ENCODE results near the gene SSH2.
A peak's percentile ranks its signal among the peaks of the same experiment; 100 is the strongest.

The SSH2 gene

DNA sequence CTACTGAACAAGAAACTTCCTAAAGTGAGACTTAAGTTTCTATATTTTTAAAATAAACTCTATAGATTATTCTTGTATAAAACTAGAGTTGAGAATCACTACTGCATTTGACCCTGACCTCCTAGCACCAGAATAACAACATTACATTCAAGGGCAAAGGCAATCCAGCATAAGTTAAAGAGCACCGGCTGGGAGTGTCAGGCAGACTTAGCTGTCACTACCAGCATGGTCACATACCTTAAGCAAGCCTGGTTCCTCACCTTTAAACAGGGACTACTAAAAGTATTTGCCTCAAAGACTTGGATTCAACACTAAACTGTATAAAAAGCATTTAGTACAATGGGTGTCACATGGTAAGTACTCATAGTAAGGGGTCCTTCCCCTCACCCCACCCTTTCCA lies 90.4 kb downstream of the SSH2 start:
- no peak for DNase-seq (ENCODE audit: low read depth)

DNA sequence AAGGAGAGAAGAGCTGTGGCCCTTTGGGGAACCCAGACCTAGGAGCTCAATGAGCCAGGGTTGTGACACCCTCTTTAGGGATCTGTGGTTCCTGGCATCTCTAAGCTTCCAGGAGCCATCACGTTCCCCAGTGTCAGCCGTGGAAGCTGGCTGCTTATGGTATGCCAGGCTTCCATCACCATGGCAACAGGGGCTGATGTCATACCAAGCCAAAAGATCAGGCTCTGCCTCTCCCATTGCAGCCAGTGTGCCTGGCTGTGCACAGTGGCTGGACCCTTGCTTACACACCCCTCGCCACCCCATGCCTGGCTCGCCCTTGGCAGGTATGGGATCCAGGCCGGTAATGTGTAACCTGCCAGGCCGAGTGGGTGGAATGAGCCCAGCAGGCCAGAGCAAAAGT lies 91.1 kb downstream of the SSH2 start:
- DNase-seq (ENCODE audit: low read depth), result no peak

DNA sequence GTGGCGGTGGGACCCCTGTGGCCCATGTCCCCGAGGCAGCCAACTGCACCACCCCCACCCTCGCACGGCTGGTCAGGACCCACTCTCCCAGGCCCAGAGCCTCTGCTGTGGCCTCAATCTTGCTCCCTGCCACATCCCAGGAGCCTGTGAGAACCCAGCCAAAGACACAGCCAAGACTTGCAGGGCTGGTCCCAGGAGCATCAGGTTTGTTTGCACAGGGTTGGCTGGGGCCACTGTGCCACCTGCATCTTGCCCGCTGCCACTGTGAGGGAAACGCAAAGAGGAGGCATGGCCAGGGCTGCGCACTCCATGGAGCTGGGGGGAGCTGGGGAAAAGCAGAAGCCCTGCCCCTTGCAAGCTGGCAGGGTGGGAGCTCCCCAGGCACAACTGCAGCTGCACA lies 92.5 kb downstream of the SSH2 start:
- DNase-seq (ENCODE audit: low read depth), result no peak

DNA sequence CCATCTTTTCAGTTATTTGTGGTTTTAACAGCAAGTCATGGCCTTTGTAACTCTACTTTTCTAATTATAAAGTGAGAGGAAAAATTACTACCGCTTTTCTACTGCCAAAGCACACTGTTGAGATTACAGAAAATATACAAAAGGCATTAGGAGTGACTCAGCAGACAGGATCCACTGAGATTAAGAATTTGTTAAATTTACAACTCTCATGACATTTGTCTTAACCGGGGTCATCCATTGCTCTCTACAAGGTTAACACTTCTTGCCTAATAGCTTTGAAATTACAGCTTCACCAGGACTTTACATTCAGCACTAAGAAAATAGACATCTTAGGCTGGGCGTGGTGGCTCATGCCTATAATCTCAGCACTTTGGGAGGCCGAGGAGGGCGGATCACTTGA lies 93.4 kb downstream of the SSH2 start:
- DNase-seq (ENCODE audit: low read depth), result no peak

DNA sequence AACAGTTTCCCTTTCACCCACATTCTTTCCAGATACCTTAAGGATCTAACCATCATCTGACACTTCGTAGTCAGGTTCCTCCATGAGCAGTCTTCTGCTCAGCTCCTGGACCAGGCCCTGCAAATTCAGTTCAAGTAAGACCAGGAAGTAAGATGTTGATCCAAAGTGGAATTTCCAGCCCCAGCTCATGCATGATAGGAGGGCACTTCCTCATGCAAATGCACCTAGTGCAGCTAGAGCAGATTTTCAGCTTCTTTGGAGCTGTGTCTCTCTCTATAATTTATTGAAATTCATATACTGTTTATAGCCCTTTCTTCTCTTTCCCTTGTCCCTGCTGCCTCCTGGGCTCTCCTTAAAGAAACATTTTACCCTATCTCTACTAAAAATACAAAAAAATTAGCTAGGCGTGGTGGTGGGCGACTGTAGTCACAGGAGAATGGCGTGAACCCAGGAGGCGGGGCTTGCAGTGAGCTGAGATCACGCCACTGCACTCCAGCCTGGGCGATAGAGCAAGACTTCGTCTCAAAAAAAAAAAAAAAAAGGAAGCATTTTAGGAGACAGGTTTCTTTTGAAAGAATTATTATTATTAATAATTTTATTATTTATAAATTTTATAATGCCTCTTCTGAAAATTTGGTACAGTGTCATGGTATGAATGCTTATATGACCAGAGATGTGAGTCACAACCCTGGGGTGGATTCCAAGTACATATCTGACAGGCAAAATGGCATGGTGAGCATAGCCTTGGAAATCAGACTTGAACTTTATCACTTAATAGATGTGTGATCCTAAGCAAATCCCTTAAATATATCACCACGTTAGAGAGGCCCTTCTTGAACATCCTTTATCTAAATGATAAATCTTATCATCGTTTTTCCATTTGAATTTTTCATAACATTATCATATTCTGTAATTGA lies 94.3 kb downstream of the SSH2 start:
- DNase-seq (ENCODE audit: low read depth), result no peak

DNA sequence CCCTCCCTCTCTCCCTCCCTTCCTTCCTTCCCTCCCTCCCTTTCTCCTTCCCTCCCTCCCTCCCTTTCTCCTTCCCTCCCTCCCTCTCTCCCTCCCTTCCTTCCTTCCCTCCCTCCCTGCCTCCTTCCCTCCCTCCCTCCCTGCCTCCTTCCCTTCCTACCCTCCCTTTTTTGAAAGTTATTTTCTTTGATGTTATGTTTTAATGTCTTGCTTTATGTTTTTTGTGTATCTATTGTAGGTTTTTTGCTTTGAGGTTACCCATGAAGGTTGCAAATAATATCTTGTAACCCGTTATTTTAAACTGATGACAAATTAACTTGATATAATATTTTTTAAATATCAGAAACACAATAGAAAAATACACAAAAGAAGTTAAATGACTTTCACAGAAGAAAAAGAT lies 96.2 kb downstream of the SSH2 start:
- no peak for DNase-seq (ENCODE audit: low read depth)

DNA sequence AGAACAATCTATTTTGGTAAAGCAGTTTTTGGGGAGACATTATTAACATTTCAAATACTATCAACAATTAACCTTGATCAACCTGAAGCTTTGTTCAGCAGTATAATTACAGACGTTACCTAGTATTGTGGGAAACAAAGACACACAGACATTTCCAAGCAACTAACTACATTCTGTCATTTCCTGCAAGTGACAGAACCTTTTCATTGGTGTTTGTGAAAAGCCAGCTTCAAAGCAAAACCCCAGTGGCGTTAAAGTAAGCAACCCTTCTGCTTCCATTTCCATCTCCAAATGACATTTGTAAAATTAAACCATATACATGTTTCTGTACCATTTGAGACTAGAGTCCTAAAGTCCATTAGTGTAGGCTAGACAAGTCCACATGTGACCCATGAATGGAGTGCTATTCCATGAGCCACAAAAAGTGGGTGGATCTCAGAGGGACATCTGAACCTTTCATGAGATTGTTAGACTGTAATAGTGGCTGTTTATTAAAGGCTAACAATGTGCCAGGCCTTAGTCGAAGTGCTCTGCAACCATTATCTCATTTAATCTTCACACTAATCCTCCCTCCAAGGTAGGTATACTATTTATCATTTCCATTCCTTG lies 101.2 kb downstream of the SSH2 start:
- DNase-seq (ENCODE audit: low read depth), result no peak

DNA sequence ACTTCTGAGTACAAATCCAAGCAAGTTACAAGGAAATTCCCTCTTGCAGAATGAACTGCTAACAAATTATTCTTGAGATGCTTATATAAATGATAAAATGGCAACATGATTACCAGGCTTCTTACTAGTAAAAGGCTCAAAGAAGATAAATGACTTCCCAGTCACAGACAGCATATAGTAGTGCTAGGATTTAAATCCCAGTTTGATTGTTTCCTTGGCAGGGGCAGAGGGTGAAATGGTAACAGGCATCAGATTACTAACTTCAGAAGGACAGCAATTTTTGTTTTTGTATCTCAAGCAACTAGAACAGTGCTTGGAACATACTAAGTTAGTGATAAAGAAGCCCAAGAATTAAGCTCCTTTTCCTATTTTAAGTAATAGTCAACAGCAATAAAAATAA lies 102.8 kb downstream of the SSH2 start:
- no peak for DNase-seq (ENCODE audit: low read depth)

DNA sequence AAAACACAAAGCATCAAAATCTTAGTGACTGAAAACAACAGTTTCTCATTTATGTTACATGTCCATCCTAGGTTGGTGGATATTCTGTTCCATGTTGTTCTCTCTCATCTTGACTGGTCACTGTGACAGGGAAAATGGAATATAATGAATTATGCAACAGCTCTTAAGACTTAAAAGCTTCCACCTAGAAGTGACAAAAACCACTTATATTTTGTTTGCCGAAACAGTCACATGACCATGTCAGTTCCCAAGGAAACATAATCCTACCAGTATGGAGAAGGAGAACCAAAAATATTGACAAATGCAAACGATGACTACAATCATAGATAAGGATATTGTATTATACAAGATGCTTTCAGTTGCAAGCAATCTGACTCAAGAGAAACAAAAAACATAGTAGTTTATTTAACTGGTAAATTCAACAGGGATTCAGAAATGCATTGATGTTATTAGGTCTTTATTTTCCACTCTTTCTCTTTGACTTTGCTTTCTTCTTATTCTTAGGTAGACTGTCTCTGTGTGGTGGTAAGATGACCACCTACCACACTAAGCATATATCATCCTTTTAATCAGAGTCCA lies 103.8 kb downstream of the SSH2 start:
- DNase-seq (ENCODE audit: low read depth), result no peak

DNA sequence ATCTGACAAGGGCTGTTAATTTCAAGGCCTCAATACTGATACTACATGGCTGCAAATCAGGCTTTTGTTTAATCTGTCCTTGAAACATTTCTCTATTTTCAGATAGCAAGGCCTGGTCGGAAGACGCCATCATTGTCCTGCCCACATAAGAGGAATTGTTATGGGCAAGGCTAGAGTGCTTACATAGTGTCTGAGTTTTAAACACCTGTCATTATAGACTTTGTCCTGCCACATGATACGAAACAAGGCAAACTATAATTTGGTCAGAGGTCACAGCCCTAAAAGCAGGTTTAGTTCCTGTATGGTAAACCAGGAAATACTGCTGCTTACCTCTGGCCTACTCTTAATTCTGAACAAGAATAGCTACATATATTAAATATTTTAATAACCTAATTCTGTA lies 104.4 kb downstream of the SSH2 start:
- DNase-seq (ENCODE audit: low read depth), result no peak

DNA sequence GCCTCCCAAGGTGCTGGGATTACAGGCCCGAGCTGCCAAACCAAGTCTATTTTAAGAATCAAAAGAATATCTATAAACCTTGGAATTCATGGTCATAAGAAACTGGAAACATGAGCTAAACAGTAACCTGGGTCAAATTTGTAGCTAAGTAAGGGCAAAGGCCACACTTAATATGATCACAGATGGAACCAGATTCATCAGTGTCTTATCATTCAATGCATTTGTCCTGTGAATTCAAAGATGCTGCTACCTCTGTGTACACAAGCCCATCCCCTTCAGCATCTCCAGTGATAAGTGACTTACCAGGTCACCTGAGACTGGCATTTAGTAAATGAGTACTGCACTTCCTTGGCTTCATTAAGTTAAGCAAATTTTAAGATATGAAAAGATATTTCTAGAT lies 108.1 kb downstream of the SSH2 start:
- DNase-seq (ENCODE audit: low read depth), result no peak

DNA sequence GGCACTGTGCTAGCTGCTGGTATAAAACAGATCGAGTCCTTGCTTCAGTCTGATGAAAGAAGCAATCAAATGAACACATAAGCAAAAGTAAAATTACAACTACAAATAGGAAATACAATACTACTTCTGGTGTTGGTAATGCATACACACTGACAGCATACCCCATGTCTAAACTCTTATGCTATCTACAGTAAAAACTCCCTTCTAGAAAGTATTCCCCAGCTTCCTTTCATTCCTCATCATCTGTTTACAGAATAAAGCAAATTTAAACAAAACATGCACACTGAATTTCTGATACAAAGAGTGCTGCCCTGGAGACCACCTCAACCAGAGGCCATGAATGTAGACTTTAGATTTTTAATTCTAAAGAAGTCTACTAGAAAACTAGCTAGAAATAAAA lies 109.6 kb downstream of the SSH2 start:
- DNase-seq (ENCODE audit: low read depth), result no peak

DNA sequence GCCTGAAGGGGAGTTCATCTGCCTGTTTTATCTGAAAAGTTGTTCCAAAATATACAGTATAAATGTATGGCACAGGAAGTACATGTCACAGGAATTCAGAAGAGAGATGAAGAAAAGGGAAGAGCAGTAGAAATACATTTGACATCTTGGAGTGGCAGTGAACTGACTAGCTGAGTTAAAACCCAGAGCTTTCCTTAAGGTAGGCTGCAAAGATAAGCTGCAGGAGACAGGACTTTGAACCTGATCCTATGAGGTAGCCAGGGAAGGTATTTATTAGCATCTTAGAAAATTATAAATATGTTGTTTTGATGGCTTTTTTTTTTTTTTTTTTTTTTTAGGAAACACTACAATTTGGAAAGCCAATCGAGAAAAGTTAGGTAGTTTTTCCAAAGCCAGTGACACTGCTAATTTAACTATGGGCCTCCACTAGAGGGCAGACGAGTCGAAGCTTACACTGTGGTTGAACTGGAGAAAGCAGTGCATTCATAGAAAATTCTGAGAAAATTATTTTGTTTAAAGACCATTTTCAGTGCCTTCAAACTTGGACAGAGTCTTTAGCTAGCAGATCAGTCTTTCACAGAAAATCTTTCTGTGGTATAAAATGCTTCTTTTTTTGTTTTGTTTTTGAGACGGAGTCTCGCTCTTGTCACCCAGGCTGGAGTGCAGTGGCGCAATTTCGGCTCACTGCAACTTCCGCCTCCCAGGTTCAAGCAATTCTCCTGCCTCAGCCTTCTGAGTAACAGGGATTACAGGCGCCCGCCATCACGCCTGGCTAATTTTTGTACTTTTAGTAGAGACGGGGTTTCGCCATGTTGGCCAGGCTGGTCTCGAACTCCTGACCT lies 122.3 kb downstream of the SSH2 start:
- peak; percentile 40 for DNase-seq (ENCODE audit: low read depth)

DNA sequence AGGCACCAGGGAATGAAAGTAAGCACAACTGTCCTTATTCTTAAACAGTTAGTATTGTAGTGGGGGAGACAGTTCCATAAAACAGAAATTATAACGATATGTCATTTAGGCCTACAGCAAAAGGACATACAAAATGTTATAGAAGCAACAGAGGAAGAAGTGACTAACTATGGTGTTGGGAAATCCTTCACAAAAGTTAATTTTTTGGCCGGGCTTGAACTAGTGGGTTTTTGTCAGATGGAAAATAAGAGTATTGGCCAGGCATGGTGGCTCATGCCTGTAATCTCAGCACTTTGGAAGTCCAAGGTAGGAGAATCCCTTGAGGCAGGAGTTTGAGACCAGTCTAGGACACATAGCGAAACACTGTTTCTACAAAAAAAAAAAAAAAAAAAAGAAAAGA lies 127.8 kb downstream of the SSH2 start:
- no peak for DNase-seq (ENCODE audit: low read depth)

DNA sequence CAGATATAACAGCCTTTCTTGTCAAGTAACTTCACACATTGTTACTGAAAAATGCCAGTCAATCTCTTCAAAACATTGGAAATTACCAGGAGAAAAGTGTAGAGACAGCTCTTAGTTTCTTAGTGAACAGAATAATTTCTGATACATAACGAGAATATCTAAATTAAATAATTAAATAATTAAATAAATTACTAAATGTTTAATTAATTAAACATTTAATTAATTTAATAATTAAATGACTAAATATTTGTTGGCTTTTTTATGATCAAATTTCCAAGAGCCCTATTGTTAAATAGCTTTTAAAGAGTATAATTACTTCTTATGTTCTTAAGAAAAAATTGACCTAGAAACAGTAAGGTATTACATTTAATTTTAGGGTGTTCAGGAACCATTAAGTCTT lies 129.6 kb downstream of the SSH2 start:
- no peak for DNase-seq (ENCODE audit: low read depth)

DNA sequence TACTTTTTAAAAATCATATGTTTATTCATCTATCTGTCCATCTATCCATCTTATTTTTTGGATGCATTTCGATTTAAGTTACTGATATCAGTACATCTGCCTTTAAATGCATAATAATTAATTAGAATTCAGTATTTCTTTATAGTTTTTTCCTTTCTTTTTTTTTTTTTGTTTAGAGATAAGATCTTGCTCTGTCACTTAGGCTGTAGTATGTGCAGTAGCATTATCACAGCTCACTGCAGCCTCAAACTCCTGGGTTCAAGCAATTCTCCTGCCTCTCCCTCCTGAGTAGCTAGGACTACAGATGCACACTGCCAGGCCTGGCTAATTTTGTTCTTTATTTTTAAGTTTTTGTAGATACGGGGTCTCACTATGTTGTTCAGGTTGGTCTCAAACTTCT lies 133.4 kb downstream of the SSH2 start:
- no peak for DNase-seq (ENCODE audit: low read depth)

DNA sequence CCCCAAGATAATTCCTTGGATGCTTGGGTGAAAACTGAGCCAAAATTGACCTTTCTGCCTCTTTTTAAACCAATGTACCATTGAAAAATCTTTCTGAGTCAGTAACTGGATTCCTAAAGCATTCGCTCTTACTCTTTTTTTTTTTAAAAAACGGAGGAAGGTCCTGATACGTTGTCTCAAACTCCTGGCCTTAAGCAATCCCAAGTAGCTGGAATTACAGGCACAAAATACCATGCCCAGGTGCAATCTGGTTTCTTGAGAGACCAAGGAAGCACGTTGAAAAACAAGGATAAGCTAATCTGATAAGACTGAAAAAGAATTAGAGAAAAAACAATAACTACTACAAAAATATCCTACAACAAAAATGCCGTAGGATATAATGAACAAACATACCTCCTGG lies 136.5 kb downstream of the SSH2 start:
- no peak for DNase-seq (ENCODE audit: low read depth)

DNA sequence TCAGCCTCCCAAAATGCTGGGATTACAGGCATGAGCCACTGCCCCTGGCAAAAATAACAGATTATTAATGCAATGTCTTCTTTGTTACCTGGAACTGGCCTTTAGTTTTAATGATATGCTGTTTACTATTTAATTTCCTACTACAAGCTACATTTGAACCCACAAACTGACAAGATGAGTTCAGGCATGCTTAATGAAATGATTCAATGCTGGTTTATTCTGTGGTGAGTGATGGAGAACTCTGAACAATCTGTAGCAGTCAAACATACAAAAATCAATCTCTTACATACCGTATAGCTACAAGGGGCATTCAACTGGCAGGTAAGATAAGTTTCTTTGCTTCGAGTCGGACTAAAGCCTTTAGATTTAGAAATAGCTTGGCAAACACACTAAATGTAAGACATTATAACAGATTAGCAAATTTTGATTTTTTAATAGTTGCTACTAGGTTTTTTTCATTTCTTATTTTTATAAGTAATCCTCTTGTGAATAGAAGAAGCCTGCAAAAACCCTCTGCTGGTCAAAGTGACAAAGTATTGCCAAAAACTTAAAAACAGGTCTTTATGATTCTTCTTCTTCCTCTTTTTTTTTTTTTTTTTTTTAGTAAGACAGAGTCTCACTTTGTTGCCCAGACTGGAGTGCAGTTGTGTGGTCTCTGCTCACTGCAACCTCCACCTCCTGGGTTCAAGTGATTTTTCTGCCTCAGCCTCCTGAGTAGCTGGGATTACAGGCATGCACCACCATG lies 138.5 kb downstream of the SSH2 start:
- DNase-seq (ENCODE audit: low read depth), result no peak

DNA sequence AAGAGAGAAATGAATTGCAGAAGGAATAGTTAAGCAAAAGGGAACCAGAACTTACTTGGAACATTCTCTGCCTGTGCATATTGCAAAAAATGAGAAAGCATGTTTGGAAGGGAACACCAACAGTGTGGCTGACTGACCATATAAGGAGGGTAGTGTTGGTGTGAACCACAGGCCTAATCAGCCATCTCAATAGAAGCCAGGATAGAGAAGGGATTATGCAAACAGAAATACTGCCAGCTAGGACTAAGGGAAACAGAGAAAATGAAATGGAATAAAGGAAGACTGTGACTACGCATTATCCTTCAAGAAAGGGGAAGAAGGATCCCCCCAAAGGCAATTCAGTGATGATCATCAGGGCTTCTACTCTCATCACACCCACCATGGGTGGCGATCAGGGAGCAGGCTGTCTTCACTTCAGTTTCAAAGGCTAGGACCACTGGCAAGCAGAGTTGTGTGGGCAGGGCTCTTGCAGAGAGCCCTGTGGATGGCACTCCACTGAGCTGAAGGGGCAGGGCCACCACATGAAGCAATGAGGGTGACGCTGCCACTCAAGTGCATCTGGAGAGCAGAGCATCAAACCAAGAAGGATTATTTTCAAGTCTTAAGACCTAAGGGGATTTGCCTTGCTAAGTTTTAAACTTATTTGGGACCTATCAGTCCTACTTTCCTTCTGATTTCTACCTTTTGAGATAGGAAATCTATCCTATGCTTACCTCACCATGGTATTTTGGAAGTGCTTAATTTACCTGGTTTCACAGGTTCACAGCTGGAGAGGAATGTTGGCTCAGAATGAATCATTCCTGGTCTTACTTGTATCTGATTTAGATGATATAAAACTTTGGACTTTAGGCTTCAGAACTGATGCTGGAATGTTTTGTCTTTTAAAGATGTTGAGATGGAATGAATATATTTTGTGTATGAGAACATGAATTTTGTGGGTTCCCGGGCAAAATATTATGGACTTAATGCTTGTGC lies 140.5 kb downstream of the SSH2 start:
- no peak for DNase-seq (ENCODE audit: low read depth)

DNA sequence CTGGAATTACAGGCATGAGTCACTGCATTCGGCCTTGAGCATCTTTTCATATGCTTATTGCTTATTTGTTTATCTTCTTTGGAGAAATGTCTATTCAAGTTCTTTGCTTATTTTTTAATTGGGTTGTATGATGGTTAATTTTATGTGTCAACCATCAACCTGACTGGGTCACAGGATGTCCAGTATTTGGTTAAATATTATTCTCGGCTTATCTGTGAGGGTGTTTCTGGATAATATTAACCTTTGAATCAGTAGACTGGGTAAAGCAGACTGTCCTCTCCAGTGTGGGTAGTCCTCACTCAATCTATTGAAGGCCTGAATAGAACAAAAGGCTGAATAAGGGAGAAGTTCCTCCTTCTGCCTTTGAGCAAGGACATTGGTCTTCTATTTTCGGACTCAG lies 142.0 kb downstream of the SSH2 start:
- no peak for DNase-seq (ENCODE audit: low read depth)

DNA sequence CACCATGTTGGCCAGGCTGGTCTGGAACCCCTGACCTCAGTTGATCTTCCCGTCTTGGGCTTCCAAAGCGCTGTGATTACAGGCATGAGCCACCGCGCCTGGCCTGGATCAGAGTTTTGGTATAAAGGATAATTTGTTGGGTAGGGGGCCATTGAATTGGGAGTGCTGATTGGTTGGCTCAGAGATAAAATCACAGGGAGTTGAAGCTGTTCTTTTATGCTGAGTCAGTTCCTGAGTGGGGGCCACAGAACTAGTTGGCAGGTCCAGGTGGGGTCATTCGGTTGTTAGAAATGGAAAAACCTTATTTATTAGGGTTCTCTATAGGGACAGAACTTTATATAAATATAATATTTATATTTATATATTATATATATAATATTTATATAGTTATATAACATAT lies 147.1 kb downstream of the SSH2 start:
- DNase-seq (ENCODE audit: low read depth), result no peak
